ENCODE results near the gene KLF17.

Gene KLF17

GRCh38 chr1:44120398-44120949 lies 1.9 kb downstream of the KLF17 start:
- Histone ChIP-seq H3K14ac (ENCODE audit: low read length) (no peak overlapping the region), H3K79me2 (ENCODE audit: control insufficient read depth, insufficient read depth, low read length, poor library complexity) (no peaks in the 10 kb centered on the region), H3K4ac (ENCODE audit: low read depth, low read length) (no peak overlapping the region), H3K4me1 (ENCODE audit: control insufficient read depth in 1 of 2, insufficient read depth in 2 of 2, low read length in 2 of 2) (no peaks in the 10 kb centered on the region), H4K8ac (ENCODE audit: low read depth, low read length) (no peak overlapping the region), H4K91ac (ENCODE audit: low read depth, low read length) (no peak overlapping the region), H2AFZ (ENCODE audit: insufficient read depth, low read length, poor library complexity) (no peak overlapping the region), H2BK12ac (ENCODE audit: low read length) (no peak overlapping the region), H2BK120ac (ENCODE audit: insufficient read depth, low read length, poor library complexity) (no peak overlapping the region), H3K4me3 (ENCODE audit: low read depth, low read length) (no peak overlapping the region), H4K12ac (ENCODE audit: low read depth, low read length) (no peak overlapping the region), H2AK5ac (ENCODE audit: low read length) (no peak overlapping the region), H3K9ac (ENCODE audit: low read length) (no peak overlapping the region), H3K4me2 (ENCODE audit: low read length) (no peak overlapping the region), H3K9me3 (ENCODE audit: insufficient read depth, low read depth, low read length) (no peaks in the 10 kb centered on the region), H3K27me3 (ENCODE audit: insufficient read depth, low read length) (no peaks in the 10 kb centered on the region), H3K79me1 (ENCODE audit: low read length) (no peaks in the 10 kb centered on the region), H3K36me3 (ENCODE audit: control insufficient read depth in 1 of 2, insufficient read depth in 2 of 2, low read length in 2 of 2) (no peaks in the 10 kb centered on the region), H2BK5ac (ENCODE audit: low read depth, low read length, poor library complexity) (no peak overlapping the region), H3K18ac (ENCODE audit: low read length) (no peak overlapping the region), H3K23ac (ENCODE audit: low read length) (no peak overlapping the region), H3K27ac (ENCODE audit: low read depth, low read length) (no peak overlapping the region)
- no CpG with 5 or more reads among the region's 5 CpGs for WGBS (ENCODE audit: extremely low coverage, insufficient coverage, insufficient read length)
- DNase-seq = no peak

GRCh38 chr1:44129616-44130500 lies 11.2 kb downstream of the KLF17 start:
- Histone ChIP-seq H3K79me2 (ENCODE audit: control insufficient read depth, insufficient read depth, low read length, poor library complexity) (no peaks in the 10 kb centered on the region), H3K4me3 (ENCODE audit: low read depth, low read length) (no peak overlapping the region), H3K4me2 (ENCODE audit: low read length) (no peak overlapping the region), H3K36me3 (ENCODE audit: control insufficient read depth in 1 of 2, insufficient read depth in 2 of 2, low read length in 2 of 2) (no peaks in the 10 kb centered on the region), H3K4me1 (ENCODE audit: control insufficient read depth in 1 of 2, insufficient read depth in 2 of 2, low read length in 2 of 2) (no peaks in the 10 kb centered on the region), H4K12ac (ENCODE audit: low read depth, low read length) (no peak overlapping the region), H2BK120ac (ENCODE audit: insufficient read depth, low read length, poor library complexity) (no peak overlapping the region), H2BK5ac (ENCODE audit: low read depth, low read length, poor library complexity) (no peak overlapping the region), H2BK12ac (ENCODE audit: low read length) (no peak overlapping the region), H3K23ac (ENCODE audit: low read length) (no peak overlapping the region), H4K91ac (ENCODE audit: low read depth, low read length) (no peak overlapping the region), H3K9me3 (ENCODE audit: insufficient read depth, low read depth, low read length) (no peaks in the 10 kb centered on the region), H3K79me1 (ENCODE audit: low read length) (no peaks in the 10 kb centered on the region), H3K27ac (ENCODE audit: low read depth, low read length) (no peak overlapping the region), H3K18ac (ENCODE audit: low read length) (no peak overlapping the region), H3K27me3 (ENCODE audit: insufficient read depth, low read length) (no peaks in the 10 kb centered on the region), H2AK5ac (ENCODE audit: low read length) (no peak overlapping the region), H4K8ac (ENCODE audit: low read depth, low read length) (no peak overlapping the region), H3K4ac (ENCODE audit: low read depth, low read length) (no peak overlapping the region), H2AFZ (ENCODE audit: insufficient read depth, low read length, poor library complexity) (no peak overlapping the region), H3K9ac (ENCODE audit: low read length) (no peak overlapping the region), H3K14ac (ENCODE audit: low read length) (no peak overlapping the region)
- no CpG with 5 or more reads among the region's 16 CpGs for WGBS (ENCODE audit: extremely low coverage, insufficient coverage, insufficient read length)
- no peak for DNase-seq

GRCh38 chr1:44131411-44131810 lies 12.8 kb downstream of the KLF17 start:
- H3K4me1 ChIP-seq (ENCODE audit: control insufficient read depth in 1 of 2, insufficient read depth in 2 of 2, low read length in 2 of 2) = no peaks in the 10 kb centered on the region
- H3K14ac ChIP-seq (ENCODE audit: low read length) = no peak overlapping the region
- WGBS (ENCODE audit: extremely low coverage, insufficient coverage, insufficient read length) = no CpG with 5 or more reads among the region's 3 CpGs
- H3K23ac ChIP-seq (ENCODE audit: low read length) = no peak overlapping the region
- H3K36me3 ChIP-seq (ENCODE audit: control insufficient read depth in 1 of 2, insufficient read depth in 2 of 2, low read length in 2 of 2) = no peaks in the 10 kb centered on the region
- no peak overlapping the region for H2BK12ac ChIP-seq (ENCODE audit: low read length)
- H3K4me3 ChIP-seq (ENCODE audit: low read depth, low read length) = no peak overlapping the region
- H2AFZ ChIP-seq (ENCODE audit: insufficient read depth, low read length, poor library complexity) = no peak overlapping the region
- no peaks in the 10 kb centered on the region for H3K9me3 ChIP-seq (ENCODE audit: insufficient read depth, low read depth, low read length)
- no peak overlapping the region for H2BK120ac ChIP-seq (ENCODE audit: insufficient read depth, low read length, poor library complexity)
- DNase-seq = no peak
- no peak overlapping the region for H2BK5ac ChIP-seq (ENCODE audit: low read depth, low read length, poor library complexity)
- H4K91ac ChIP-seq (ENCODE audit: low read depth, low read length) = no peak overlapping the region
- no peak overlapping the region for H3K9ac ChIP-seq (ENCODE audit: low read length)
- no peak overlapping the region for H2AK5ac ChIP-seq (ENCODE audit: low read length)
- no peaks in the 10 kb centered on the region for H3K79me2 ChIP-seq (ENCODE audit: control insufficient read depth, insufficient read depth, low read length, poor library complexity)
- H4K8ac ChIP-seq (ENCODE audit: low read depth, low read length) = no peak overlapping the region
- no peak overlapping the region for H3K4ac ChIP-seq (ENCODE audit: low read depth, low read length)
- H3K4me2 ChIP-seq (ENCODE audit: low read length) = no peak overlapping the region
- no peak overlapping the region for H3K18ac ChIP-seq (ENCODE audit: low read length)
- H3K27me3 ChIP-seq (ENCODE audit: insufficient read depth, low read length) = no peaks in the 10 kb centered on the region
- no peak overlapping the region for H3K27ac ChIP-seq (ENCODE audit: low read depth, low read length)
- no peak overlapping the region for H4K12ac ChIP-seq (ENCODE audit: low read depth, low read length)
- no peaks in the 10 kb centered on the region for H3K79me1 ChIP-seq (ENCODE audit: low read length)

GRCh38 chr1:44134071-44134920 lies 15.7 kb downstream of the KLF17 start:
- H4K91ac ChIP-seq (ENCODE audit: low read depth, low read length) = no peak overlapping the region
- H3K23ac ChIP-seq (ENCODE audit: low read length) = no peak overlapping the region
- no peaks in the 10 kb centered on the region for H3K9me3 ChIP-seq (ENCODE audit: insufficient read depth, low read depth, low read length)
- no peak overlapping the region for H4K12ac ChIP-seq (ENCODE audit: low read depth, low read length)
- H3K79me1 ChIP-seq (ENCODE audit: low read length) = no peaks in the 10 kb centered on the region
- H3K36me3 ChIP-seq (ENCODE audit: control insufficient read depth in 1 of 2, insufficient read depth in 2 of 2, low read length in 2 of 2) = no peaks in the 10 kb centered on the region
- no peak overlapping the region for H3K27ac ChIP-seq (ENCODE audit: low read depth, low read length)
- no peak overlapping the region for H2AK5ac ChIP-seq (ENCODE audit: low read length)
- no peaks in the 10 kb centered on the region for H3K4me1 ChIP-seq (ENCODE audit: control insufficient read depth in 1 of 2, insufficient read depth in 2 of 2, low read length in 2 of 2)
- H3K4me2 ChIP-seq (ENCODE audit: low read length) = no peak overlapping the region
- no peak overlapping the region for H3K14ac ChIP-seq (ENCODE audit: low read length)
- no peak overlapping the region for H3K4ac ChIP-seq (ENCODE audit: low read depth, low read length)
- H3K79me2 ChIP-seq (ENCODE audit: control insufficient read depth, insufficient read depth, low read length, poor library complexity) = no peaks in the 10 kb centered on the region
- no peak overlapping the region for H2BK5ac ChIP-seq (ENCODE audit: low read depth, low read length, poor library complexity)
- no peak overlapping the region for H2AFZ ChIP-seq (ENCODE audit: insufficient read depth, low read length, poor library complexity)
- no peak overlapping the region for H2BK12ac ChIP-seq (ENCODE audit: low read length)
- WGBS (ENCODE audit: extremely low coverage, insufficient coverage, insufficient read length) = no CpG with 5 or more reads among the region's 19 CpGs
- no peak for DNase-seq
- H4K8ac ChIP-seq (ENCODE audit: low read depth, low read length) = no peak overlapping the region
- H3K27me3 ChIP-seq (ENCODE audit: insufficient read depth, low read length) = no peaks in the 10 kb centered on the region
- H3K9ac ChIP-seq (ENCODE audit: low read length) = no peak overlapping the region
- no peak overlapping the region for H3K18ac ChIP-seq (ENCODE audit: low read length)
- H2BK120ac ChIP-seq (ENCODE audit: insufficient read depth, low read length, poor library complexity) = no peak overlapping the region
- no peak overlapping the region for H3K4me3 ChIP-seq (ENCODE audit: low read depth, low read length)

Data from trophoblast cell (in vitro differentiated cells and primary cell).